H1 (cell line): ENCODE results near the gene ARHGAP25. TPM values are rescaled to one million over a fixed set of nuclear protein-coding genes. Genes with fewer than 3 reads are reported as not detected.
A peak's percentile ranks its signal among the peaks of the same experiment; 100 is the strongest.

Experiments used
- CTCF ChIA-PET: fragments of 300-600 bp; sonication (Branson Sonifier 250); formaldehyde crosslinking; loops from one replicate; lab custom pipeline; 2021; ENCODE audit not compliant: partially characterized antibody; lab: Charles Lee
- POLR2A ChIA-PET: fragments of 300-600 bp; sonication (Branson Sonifier 250); formaldehyde crosslinking; loops from one replicate; lab custom pipeline; 2021; ENCODE audit warnings: inconsistent platforms; ENCODE audit not compliant: partially characterized antibody; lab: Charles Lee
- DNase-seq, 2 experiments: peaks; one replicate each; pipeline versions ENCODE4 v3.0.0 to v3.0.0-alpha.2; 2010 to 2022; ENCODE audit warnings: low spot score in 2 of 2, low read depth in 1 of 2, mixed read lengths in 1 of 2
- FAIRE-seq: peaks from 2 replicates; lab custom pipeline; 2011; peaks lifted over from hg19 to GRCh38; lab: Jason Lieb, UNC
- H2AFZ ChIP-seq: 2 replicates; pipeline ENCODE4 v1.8.1; 2012; ENCODE audit warnings: low read length, inconsistent platforms
- H2AK5ac ChIP-seq: 2 replicates; pipeline ENCODE4 v1.6.1; 2013; ENCODE audit warnings: low read depth, low read length
- H2BK120ac ChIP-seq: replicated peaks from 2 replicates; pipeline ENCODE3; 2013; ENCODE audit warnings: low read depth, low read length, inconsistent platforms
- H2BK12ac ChIP-seq: 2 replicates; pipeline ENCODE4 v1.6.1; 2013; ENCODE audit warnings: low read depth, low read length
- H2BK15ac ChIP-seq: 2 replicates; pipeline ENCODE4 v1.6.1; 2013; ENCODE audit warnings: low read length
- H2BK20ac ChIP-seq: 2 replicates; pipeline ENCODE4 v1.6.1; 2013; ENCODE audit warnings: low read length
- H2BK5ac ChIP-seq: 2 replicates; pipeline ENCODE4 v1.6.1; 2013; ENCODE audit warnings: low read depth, low read length
- H3K14ac ChIP-seq: 2 replicates; pipeline ENCODE4 v1.6.1; 2013; ENCODE audit warnings: inconsistent platforms; ENCODE audit not compliant: insufficient read length
- H3K18ac ChIP-seq: 2 replicates; pipeline ENCODE4 v1.6.1; 2013; ENCODE audit warnings: low read length; ENCODE audit errors: extremely low read depth
- H3K23ac ChIP-seq: 2 replicates; pipeline ENCODE4 v1.6.1; 2013; ENCODE audit warnings: inconsistent platforms; ENCODE audit not compliant: insufficient read length
- H3K23me2 ChIP-seq: 2 replicates; pipeline ENCODE4 v1.6.1; 2013; ENCODE audit warnings: low read depth, low read length
- H3K27ac ChIP-seq: 2 replicates; pipeline ENCODE4 v1.6.1; 2011; ENCODE audit warnings: low read depth, low read length, inconsistent platforms
- H3K27me3 ChIP-seq, 4 experiments: replicated peaks in 1 of 4; 1 replicate in 1 of 4; 2 replicates in 3 of 4; pipeline versions ENCODE4 v1.6.1 to v1.8.1; 2011 to 2013; ENCODE audit warnings: low read length in 3 of 4, mild to moderate bottlenecking in 3 of 4, inconsistent platforms in 2 of 4, mixed read lengths in 2 of 4, moderate library complexity in 1 of 4; ENCODE audit not compliant: control insufficient read depth in 3 of 4, insufficient read depth in 3 of 4; ENCODE audit errors: extremely low read depth in 1 of 4
- H3K36me3 ChIP-seq, 4 experiments: 2 replicates each; pipeline versions ENCODE4 v1.6.1 to v1.8.1; 2011 to 2013; ENCODE audit warnings: mild to moderate bottlenecking in 4 of 4, low read length in 3 of 4, moderate library complexity in 2 of 4, control low read depth in 1 of 4, inconsistent platforms in 1 of 4; ENCODE audit not compliant: insufficient read depth in 4 of 4, control insufficient read depth in 2 of 4
- H3K4ac ChIP-seq: replicated peaks from 2 replicates; pipeline ENCODE3; 2013; ENCODE audit warnings: low read length, low read depth, mixed read lengths, inconsistent platforms; ENCODE audit not compliant: insufficient read length
- H3K4me1 ChIP-seq, 4 experiments: replicated peaks in 1 of 4; 1 replicate in 1 of 4; 2 replicates in 3 of 4; pipeline versions ENCODE4 v1.6.1 to v1.8.1; 2011 to 2013; ENCODE audit warnings: low read length in 3 of 4, inconsistent platforms in 2 of 4, mixed read lengths in 1 of 4; ENCODE audit not compliant: insufficient read depth in 4 of 4, control insufficient read depth in 3 of 4
- H3K4me2 ChIP-seq, 2 experiments: 2 replicates each; pipeline versions ENCODE4 v1.6.1 to v1.8.1; 2011 to 2013; ENCODE audit warnings: low read depth in 2 of 2, low read length in 2 of 2, control low read depth in 1 of 2, inconsistent platforms in 1 of 2, mild to moderate bottlenecking in 1 of 2; ENCODE audit not compliant: insufficient read depth in 1 of 2
- H3K4me3 ChIP-seq, 4 experiments: fragments of 200-600, 300-600 bp in 1 of 4; sonication (generic), shearing (Covaris generic), sonication (Bioruptor Twin) in 1 of 4; 2 replicates each; pipeline versions ENCODE4 v1.5.1 to v1.8.1; 2011 to 2016; ENCODE audit warnings: low read length in 4 of 4, low read depth in 3 of 4, control low read depth in 2 of 4, inconsistent platforms in 2 of 4, mild to moderate bottlenecking in 2 of 4, mixed read lengths in 1 of 4, moderate library complexity in 1 of 4; ENCODE audit not compliant: insufficient read depth in 2 of 4; ENCODE audit errors: extremely low read depth in 1 of 4
- H3K56ac ChIP-seq: replicated peaks from 2 replicates; pipeline ENCODE3; 2013; ENCODE audit warnings: low read depth, mild to moderate bottlenecking, mixed read lengths, low read length, inconsistent platforms; ENCODE audit not compliant: insufficient read length
- H3K79me1 ChIP-seq: 2 replicates; pipeline ENCODE4 v1.6.1; 2013; ENCODE audit warnings: low read depth, low read length, control low read depth
- H3K79me2 ChIP-seq, 2 experiments: 2 replicates each; pipeline versions ENCODE4 v1.6.1 to v1.8.1; 2012 to 2013; ENCODE audit warnings: low read length in 2 of 2, mild to moderate bottlenecking in 2 of 2, inconsistent platforms in 1 of 2; ENCODE audit not compliant: insufficient read depth in 2 of 2, control insufficient read depth in 1 of 2
- H3K9ac ChIP-seq, 4 experiments: replicated peaks in 1 of 4; 1 replicate in 1 of 4; 2 replicates in 3 of 4; pipeline versions ENCODE4 v1.6.1 to v1.8.1; 2011 to 2013; ENCODE audit warnings: low read depth in 3 of 4, low read length in 3 of 4, control low read depth in 2 of 4, mild to moderate bottlenecking in 2 of 4, moderate library complexity in 2 of 4, inconsistent platforms in 1 of 4; ENCODE audit errors: extremely low read depth in 1 of 4
- H3K9me3 ChIP-seq, 2 experiments: 2 replicates each; pipeline versions ENCODE4 v1.6.1 to v1.8.1; 2012 to 2013; ENCODE audit warnings: mild to moderate bottlenecking in 2 of 2, moderate library complexity in 2 of 2, control low read depth in 1 of 2, inconsistent platforms in 1 of 2, low read depth in 1 of 2, low read length in 1 of 2, mixed read lengths in 1 of 2; ENCODE audit not compliant: insufficient read depth in 2 of 2
- H4K20me1 ChIP-seq, 2 experiments: replicated peaks in 1 of 2; 2 replicates each; pipeline versions ENCODE3 to v1.8.1; 2011 to 2013; ENCODE audit warnings: inconsistent platforms in 2 of 2, low read length in 2 of 2, mild to moderate bottlenecking in 1 of 2; ENCODE audit not compliant: insufficient read depth in 2 of 2, control insufficient read depth in 1 of 2
- H4K5ac ChIP-seq: 2 replicates; pipeline ENCODE4 v1.6.1; 2013; ENCODE audit warnings: low read length, low read depth, mixed read lengths, inconsistent platforms; ENCODE audit not compliant: insufficient read length
- H4K8ac ChIP-seq: 2 replicates; pipeline ENCODE4 v1.8.0; 2013; ENCODE audit warnings: mild to moderate bottlenecking, moderate library complexity, low read length, inconsistent platforms; ENCODE audit not compliant: insufficient read depth; ENCODE audit errors: extremely low read depth
- H4K91ac ChIP-seq: replicated peaks from 2 replicates; pipeline ENCODE3; 2013; ENCODE audit warnings: low read length, mixed read lengths, inconsistent platforms; ENCODE audit not compliant: insufficient read length
- KDM4A ChIP-seq: IDR thresholded peaks from one replicate; pipeline ENCODE4 v1.7.1; 2012; ENCODE audit warnings: low read depth, mild to moderate bottlenecking, moderate library complexity, low read length, inconsistent platforms; ENCODE audit not compliant: severe bottlenecking
- SAP30 ChIP-seq: fragments of 300-600 bp; sonication (generic); IDR thresholded peaks from 2 replicates; pipeline ENCODE4 v1.7.1; 2012; ENCODE audit warnings: low read length, moderate library complexity, mild to moderate bottlenecking, inconsistent platforms; ENCODE audit not compliant: insufficient read depth, insufficient replicate concordance
- TAF1 ChIP-seq: IDR thresholded peaks from 2 replicates; pipeline ENCODE4 v1.6.1; 2011; ENCODE audit warnings: mild to moderate bottlenecking, low read depth, low read length
- WGBS, 2 experiments: shearing (Covaris generic) in 1 of 2; methylation state at CpG; one replicate each; pipeline versions ENCODE4 v1.1.6 to v1.1.7; 2013 to 2015; ENCODE audit warnings: low lambda C conversion rate in 2 of 2, mixed read lengths in 2 of 2, inconsistent platforms in 1 of 2, low coverage in 1 of 2, missing lambda C conversion rate in 1 of 2; ENCODE audit not compliant: insufficient replicate concordance in 2 of 2, insufficient coverage in 1 of 2, insufficient read length in 1 of 2; ENCODE audit errors: extremely low coverage in 1 of 2, missing lambda C conversion rate in 1 of 2; 5-methylcytosine and 5-hydroxymethylcytosine counted together
- polyA plus RNA-seq, 7 experiments: library from polyadenylated mRNA; depleted of rRNA in 3 of 7; stranded (reverse) in 5 of 7; unstranded in 2 of 7; fragments of >200 nt in 5 of 7; fragments of 200-250 nt in 2 of 7; gene quantifications; 1 replicate in 5 of 7; 2 replicates in 1 of 7; 4 replicates in 1 of 7; pipeline versions ENCODE4 v1.2.1 to v1.2.3, GENCODE V29; 2011 to 2013; ENCODE audit warnings: missing spikeins in 2 of 7, mixed read lengths in 2 of 7
- total RNA-seq: library from RNA; stranded (reverse); fragmentation: NEBNext Ultra II Directional; extraction: Animal tissue kit (Norgen Biotek cat#: 25700); gene quantifications from 2 replicates; pipeline ENCODE4 v1.2.1, GENCODE V29; 2021
- TF ChIP-seq, protein P1 (sequence below): IDR thresholded peaks from 2 replicates; pipeline ENCODE4 v1.6.1; 2012; ENCODE audit warnings: low read length, inconsistent platforms

The ARHGAP25 gene
- total and polyA plus RNA-seq, 2 of the 8 experiments (the other 6 are each of a cell fraction or from before 2014, with no cell fraction given) = 1.00 to 1.2 TPM

DNA sequence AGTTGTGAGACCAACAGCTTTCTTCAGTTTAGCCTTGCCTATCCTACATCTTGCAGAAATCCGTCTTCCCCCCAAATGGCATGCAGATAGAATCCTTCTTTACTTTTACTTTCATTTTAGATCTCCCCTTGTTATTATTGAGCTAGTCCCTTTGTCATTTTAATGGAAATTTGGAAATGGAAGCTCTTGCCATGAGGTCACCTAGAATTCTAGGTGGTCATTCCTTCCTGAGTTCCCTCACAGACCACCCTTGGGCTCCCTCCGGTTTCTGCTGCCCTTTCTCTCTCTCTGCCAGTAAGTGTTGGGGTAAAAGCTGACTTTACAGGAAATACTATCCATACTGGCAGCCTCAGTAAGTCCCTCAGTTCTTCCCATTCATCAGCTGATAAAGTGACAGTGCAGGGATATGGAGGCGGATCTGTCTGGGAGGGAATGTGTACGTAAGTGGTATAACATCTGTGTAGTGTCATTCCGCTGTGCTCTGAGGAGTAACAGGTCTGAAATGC, 30.2 kb downstream of the ARHGAP25 start:
- H2BK15ac ChIP-seq = no peak overlapping the region
- no peak overlapping the region for H3K27ac ChIP-seq
- no peaks in the 10 kb centered on the region for H4K20me1 ChIP-seq
- H4K8ac ChIP-seq = no peak overlapping the region
- CTCF ChIA-PET = interaction anchor here (0.9 to 1.8 kb wide), 13 partner anchors 9 to 323 kb away, joined by 3 to 11 read pairs (median 4); no protein-coding TSS in a partner anchor
- no peaks in the 10 kb centered on the region for H3K27me3 ChIP-seq
- no peaks in the 10 kb centered on the region for H3K79me2 ChIP-seq
- H3K4me1 ChIP-seq = peaks cover 1 to 9% (median 6%) of the 10 kb centered on the region in 4 experiments; a peak in 4 of 7 replicates
- FAIRE-seq = no peak
- H4K91ac ChIP-seq = no peak overlapping the region
- no peak overlapping the region for H3K56ac ChIP-seq
- POLR2A ChIA-PET = interaction anchor here (1.0 kb wide), 2 partner anchors 9 to 20 kb away, joined by 3 to 4 read pairs; no protein-coding TSS in a partner anchor
- H3K23ac ChIP-seq = no peak overlapping the region
- H3K18ac ChIP-seq = no peak overlapping the region
- no peaks in the 10 kb centered on the region for H3K36me3 ChIP-seq
- peak overlapping the region; percentile 28; the same call in 1 of the 2 replicates for H2BK5ac ChIP-seq
- H4K5ac ChIP-seq = no peak overlapping the region
- H3K23me2 ChIP-seq = no peaks in the 10 kb centered on the region
- DNase-seq = no peak
- H3K4me3 ChIP-seq = no peak overlapping the region
- H2BK20ac ChIP-seq = no peak overlapping the region
- H2AK5ac ChIP-seq = no peak overlapping the region
- H3K4me2 ChIP-seq = 0 out of 4 replicates have a peak overlapping the region, but pooled peaks of 1 of the 2 experiments have one; percentile 22
- no peak overlapping the region for H2BK120ac ChIP-seq
- no peaks in the 10 kb centered on the region for H3K9me3 ChIP-seq
- no peak overlapping the region for H2BK12ac ChIP-seq
- no peaks in the 10 kb centered on the region for H3K79me1 ChIP-seq
- no peak overlapping the region; a peak in 1 of 7 replicates for H3K9ac ChIP-seq
- TF ChIP-seq, protein P1, sequence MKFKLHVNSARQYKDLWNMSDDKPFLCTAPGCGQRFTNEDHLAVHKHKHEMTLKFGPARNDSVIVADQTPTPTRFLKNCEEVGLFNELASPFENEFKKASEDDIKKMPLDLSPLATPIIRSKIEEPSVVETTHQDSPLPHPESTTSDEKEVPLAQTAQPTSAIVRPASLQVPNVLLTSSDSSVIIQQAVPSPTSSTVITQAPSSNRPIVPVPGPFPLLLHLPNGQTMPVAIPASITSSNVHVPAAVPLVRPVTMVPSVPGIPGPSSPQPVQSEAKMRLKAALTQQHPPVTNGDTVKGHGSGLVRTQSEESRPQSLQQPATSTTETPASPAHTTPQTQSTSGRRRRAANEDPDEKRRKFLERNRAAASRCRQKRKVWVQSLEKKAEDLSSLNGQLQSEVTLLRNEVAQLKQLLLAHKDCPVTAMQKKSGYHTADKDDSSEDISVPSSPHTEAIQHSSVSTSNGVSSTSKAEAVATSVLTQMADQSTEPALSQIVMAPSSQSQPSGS = no peak
- TF ChIP-seq TAF1 = no peak
- no peak for TF ChIP-seq SAP30
- TF ChIP-seq KDM4A = no peak
- WGBS, 2 experiments = 90% methylated on average over 5 of the region's 5 CpGs; no CpG with 5 or more reads in 1 of the 2 experiments
- peak overlapping the region; percentile 48; the same call in 1 of the 2 replicates for H2AFZ ChIP-seq
- no peak overlapping the region for H3K4ac ChIP-seq
- H3K14ac ChIP-seq = no peak overlapping the region
